Measurements from ENCODE around the gene ABLIM2.

The ABLIM2 gene

DNA sequence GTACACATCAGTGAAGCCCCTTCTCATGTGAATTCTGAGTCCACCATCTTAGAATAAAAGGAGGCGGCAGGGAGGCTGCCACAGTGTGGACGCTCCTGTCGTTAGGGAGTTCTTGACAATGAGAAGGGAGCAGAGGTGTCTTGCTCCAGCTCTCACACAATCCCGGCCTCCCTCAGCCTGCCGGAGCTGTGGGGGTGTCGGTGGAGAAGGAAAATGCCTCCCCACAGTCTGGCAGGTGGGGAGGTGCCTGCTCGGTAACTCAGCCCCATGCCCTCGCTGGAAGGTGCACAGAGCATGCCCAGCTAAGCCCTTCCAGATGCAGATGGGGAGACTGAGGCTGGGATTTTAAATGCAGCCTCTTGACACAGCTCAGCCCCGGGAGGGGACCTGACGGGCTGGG is 20.5 kb upstream of the ABLIM2 start:
- no peak for DNase-seq (ENCODE audit: low read depth in 1 of 2, low spot score in 1 of 2)
- TF ChIP-seq GABPA (IDR thresholded peaks at IDR 0.05; ENCODE audit: low read depth) (no peak), POLR2AphosphoS5 (IDR thresholded peaks at IDR 0.05; ENCODE audit: low read depth) (no peak), SPI1 (IDR thresholded peaks at IDR 0.05; ENCODE audit: borderline replicate concordance, low read depth) (no peak), CTCF (IDR thresholded peaks at IDR 0.05; ENCODE audit: insufficient read depth, low read length) (no peak)
- TF ChIP-seq, protein P1, sequence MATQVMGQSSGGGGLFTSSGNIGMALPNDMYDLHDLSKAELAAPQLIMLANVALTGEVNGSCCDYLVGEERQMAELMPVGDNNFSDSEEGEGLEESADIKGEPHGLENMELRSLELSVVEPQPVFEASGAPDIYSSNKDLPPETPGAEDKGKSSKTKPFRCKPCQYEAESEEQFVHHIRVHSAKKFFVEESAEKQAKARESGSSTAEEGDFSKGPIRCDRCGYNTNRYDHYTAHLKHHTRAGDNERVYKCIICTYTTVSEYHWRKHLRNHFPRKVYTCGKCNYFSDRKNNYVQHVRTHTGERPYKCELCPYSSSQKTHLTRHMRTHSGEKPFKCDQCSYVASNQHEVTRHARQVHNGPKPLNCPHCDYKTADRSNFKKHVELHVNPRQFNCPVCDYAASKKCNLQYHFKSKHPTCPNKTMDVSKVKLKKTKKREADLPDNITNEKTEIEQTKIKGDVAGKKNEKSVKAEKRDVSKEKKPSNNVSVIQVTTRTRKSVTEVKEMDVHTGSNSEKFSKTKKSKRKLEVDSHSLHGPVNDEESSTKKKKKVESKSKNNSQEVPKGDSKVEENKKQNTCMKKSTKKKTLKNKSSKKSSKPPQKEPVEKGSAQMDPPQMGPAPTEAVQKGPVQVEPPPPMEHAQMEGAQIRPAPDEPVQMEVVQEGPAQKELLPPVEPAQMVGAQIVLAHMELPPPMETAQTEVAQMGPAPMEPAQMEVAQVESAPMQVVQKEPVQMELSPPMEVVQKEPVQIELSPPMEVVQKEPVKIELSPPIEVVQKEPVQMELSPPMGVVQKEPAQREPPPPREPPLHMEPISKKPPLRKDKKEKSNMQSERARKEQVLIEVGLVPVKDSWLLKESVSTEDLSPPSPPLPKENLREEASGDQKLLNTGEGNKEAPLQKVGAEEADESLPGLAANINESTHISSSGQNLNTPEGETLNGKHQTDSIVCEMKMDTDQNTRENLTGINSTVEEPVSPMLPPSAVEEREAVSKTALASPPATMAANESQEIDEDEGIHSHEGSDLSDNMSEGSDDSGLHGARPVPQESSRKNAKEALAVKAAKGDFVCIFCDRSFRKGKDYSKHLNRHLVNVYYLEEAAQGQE (IDR thresholded peaks at IDR 0.05; ENCODE audit: insufficient replicate concordance, low read depth): no peak
- no peaks in the 10 kb centered on the region for H3K27me3 ChIP-seq (ENCODE audit: insufficient read depth, poor library complexity, severe bottlenecking)

GRCh38 chr4:8177956-8178355 is 19.3 kb upstream of the ABLIM2 start:
- Histone ChIP-seq H3K4me3 (replicated peaks; ENCODE audit: insufficient read depth, low read length) (no peak overlapping the region), H3K27me3 (ENCODE audit: insufficient read depth, poor library complexity, severe bottlenecking) (no peaks in the 10 kb centered on the region), H3K27ac (replicated peaks) (no peak overlapping the region)
- DNase-seq (ENCODE audit: low read depth in 1 of 2, low spot score in 1 of 2): no peak
- TF ChIP-seq CTCF (IDR thresholded peaks at IDR 0.05; ENCODE audit: insufficient read depth, low read length) (no peak), POLR2AphosphoS5 (IDR thresholded peaks at IDR 0.05; ENCODE audit: low read depth) (no peak), GABPA (IDR thresholded peaks at IDR 0.05; ENCODE audit: low read depth) (no peak), SPI1 (IDR thresholded peaks at IDR 0.05; ENCODE audit: borderline replicate concordance, low read depth) (no peak)
- TF ChIP-seq, protein P1 (IDR thresholded peaks at IDR 0.05; ENCODE audit: insufficient replicate concordance, low read depth): no peak

More for the DNA sequence above, 20.5 kb upstream of the ABLIM2 start:
- H3K4me3 ChIP-seq (replicated peaks; ENCODE audit: insufficient read depth, low read length): no peak overlapping the region
- H3K27ac ChIP-seq (replicated peaks): no peak overlapping the region

DNA sequence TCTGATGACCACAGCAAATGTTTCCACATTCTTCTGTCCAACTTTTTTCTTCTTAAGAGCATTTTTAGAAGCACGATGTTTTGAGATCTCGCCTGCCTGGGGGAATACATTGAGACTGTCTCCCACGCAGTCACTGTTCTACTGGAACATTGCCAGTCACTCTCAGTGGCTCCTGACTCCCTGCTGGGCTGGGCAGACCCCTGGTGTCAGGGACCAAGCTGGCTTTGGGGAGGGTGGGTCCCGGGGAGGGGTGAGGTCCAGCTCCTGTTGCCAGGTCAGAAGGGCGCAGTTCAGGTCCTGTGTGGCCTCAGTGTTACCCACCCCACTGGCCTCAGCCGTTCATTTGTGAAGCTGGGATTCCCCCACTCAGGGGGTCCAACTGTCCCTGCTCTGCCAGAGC is 18.9 kb upstream of the ABLIM2 start:
- DNase-seq (ENCODE audit: low read depth in 1 of 2, low spot score in 1 of 2): no peak
- no peak overlapping the region for H3K4me3 ChIP-seq (replicated peaks; ENCODE audit: insufficient read depth, low read length)
- H3K27me3 ChIP-seq (ENCODE audit: insufficient read depth, poor library complexity, severe bottlenecking): no peaks in the 10 kb centered on the region
- no peak overlapping the region for H3K27ac ChIP-seq (replicated peaks)
- TF ChIP-seq SPI1 (IDR thresholded peaks at IDR 0.05; ENCODE audit: borderline replicate concordance, low read depth) (no peak), GABPA (IDR thresholded peaks at IDR 0.05; ENCODE audit: low read depth) (no peak), CTCF (IDR thresholded peaks at IDR 0.05; ENCODE audit: insufficient read depth, low read length) (no peak), POLR2AphosphoS5 (IDR thresholded peaks at IDR 0.05; ENCODE audit: low read depth) (no peak)
- TF ChIP-seq, protein P1 (IDR thresholded peaks at IDR 0.05; ENCODE audit: insufficient replicate concordance, low read depth): no peak
